H7 (cell line): ENCODE data around the gene TSHR. TPM values are rescaled to one million over a fixed set of nuclear protein-coding genes. Genes with fewer than 3 reads are reported as not detected.

Source experiments
- DNase-seq: peaks from one replicate; pipeline ENCODE4 v3.0.0; 2012
- H3K27me3 ChIP-seq: 2 replicates; pipeline ENCODE4 v1.6.0; 2011; ENCODE audit warnings: mild to moderate bottlenecking, low read length; ENCODE audit not compliant: control insufficient read depth, insufficient read depth
- H3K36me3 ChIP-seq: replicated peaks from 2 replicates; pipeline ENCODE4 v1.5.1; 2011; ENCODE audit warnings: low read length; ENCODE audit not compliant: control insufficient read depth, insufficient read depth
- H3K4me3 ChIP-seq: 2 replicates; pipeline ENCODE4 v1.5.1; 2011; ENCODE audit warnings: low read depth, mild to moderate bottlenecking, control low read depth, low read length, moderate library complexity; ENCODE audit not compliant: insufficient read depth
- total RNA-seq: library from RNA; depleted of rRNA; stranded (reverse); fragments of >200 nt; shearing (Covaris generic); gene quantifications from 2 replicates; pipeline ENCODE4 v1.2.3, GENCODE V29; 2014

The TSHR gene
- total RNA-seq, 1 experiment from 2014 or later: not detected

DNA sequence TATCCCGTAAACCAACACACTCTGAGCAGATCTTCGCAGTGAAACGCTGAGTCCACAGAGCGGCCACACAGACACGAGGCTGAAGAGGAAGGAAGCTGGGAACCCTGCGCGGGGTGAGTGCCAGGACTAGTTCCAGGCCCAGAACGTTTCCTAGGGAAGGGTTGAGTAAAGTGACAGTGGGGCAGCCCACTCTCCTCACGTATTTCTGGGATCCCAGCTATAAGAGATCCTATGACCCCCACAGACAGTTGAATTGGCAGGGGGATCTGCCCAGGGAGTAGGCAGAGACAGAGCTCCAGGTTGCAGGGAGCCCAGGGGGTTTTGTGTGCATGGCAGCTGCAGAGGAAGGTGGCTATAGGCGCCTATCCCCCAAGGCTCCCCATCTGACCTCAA lies 214.3 kb downstream of the TSHR start:
- H3K36me3 ChIP-seq: no peaks in the 10 kb centered on the region
- DNase-seq: no peak
- H3K4me3 ChIP-seq: peak overlapping the region; percentile 69
- no peaks in the 10 kb centered on the region for H3K27me3 ChIP-seq

- Histone ChIP-seq H3K36me3 (no peaks in the 10 kb centered on the region), H3K27me3 (no peaks in the 10 kb centered on the region), H3K4me3 (peak overlapping the region; percentile 69)
- peak; percentile 78 for DNase-seq
Measured at GRCh38 chr14:81170104-81170828, 214.8 kb downstream of the TSHR start.

- no peaks in the 10 kb centered on the region for H3K36me3 ChIP-seq
- no peak overlapping the region for H3K4me3 ChIP-seq
- no peak for DNase-seq
- no peaks in the 10 kb centered on the region for H3K27me3 ChIP-seq
Measured at GRCh38 chr14:81170829-81171195, 215.4 kb downstream of the TSHR start.

DNA sequence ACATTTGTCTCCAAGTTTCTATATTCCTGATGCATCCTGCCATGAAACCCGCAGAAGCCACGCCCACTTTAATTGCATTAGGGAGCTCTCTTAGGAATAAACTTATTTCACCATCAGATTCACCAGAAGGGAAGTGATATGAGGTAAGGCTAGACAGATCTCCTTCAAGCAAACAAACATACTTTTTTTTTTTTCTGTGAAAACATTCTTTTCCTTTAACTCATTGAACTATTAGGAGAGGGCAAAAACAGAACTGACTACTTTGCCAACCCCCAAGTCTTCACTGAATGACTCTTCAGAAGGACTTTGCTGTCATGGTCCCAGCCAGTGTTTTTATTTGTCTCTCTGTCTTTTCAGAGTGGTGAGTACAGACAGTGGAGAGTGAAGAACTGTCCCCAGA lies 216.9 kb downstream of the TSHR start:
- no peak for DNase-seq

DNA sequence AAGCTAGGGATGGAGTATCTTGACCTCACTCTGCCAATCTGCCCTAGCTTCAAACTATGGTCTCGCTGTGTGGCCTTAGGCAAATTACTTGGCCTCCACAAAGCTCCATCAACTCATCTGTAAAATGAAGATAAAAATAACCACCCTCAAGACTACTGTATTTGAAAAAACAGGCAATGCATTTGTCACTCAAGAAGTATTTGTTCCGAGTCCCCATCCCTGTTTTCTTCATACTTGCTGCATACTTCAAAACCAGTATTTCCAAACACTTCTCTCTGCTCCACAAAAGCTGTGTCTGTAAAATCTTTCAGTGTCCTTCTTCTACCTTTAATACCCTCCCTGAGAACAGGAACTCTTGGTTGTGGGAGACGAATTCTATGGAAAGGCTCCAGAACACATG lies 217.5 kb downstream of the TSHR start:
- no peaks in the 10 kb centered on the region for H3K36me3 ChIP-seq
- no peaks in the 10 kb centered on the region for H3K27me3 ChIP-seq
- no peak overlapping the region for H3K4me3 ChIP-seq
- DNase-seq: no peak

More for the DNA sequence above, 216.9 kb downstream of the TSHR start:
- Histone ChIP-seq H3K36me3 (no peaks in the 10 kb centered on the region), H3K4me3 (no peak overlapping the region), H3K27me3 (no peaks in the 10 kb centered on the region)

GRCh38 chr14:81176241-81176640 lies 220.8 kb downstream of the TSHR start:
- no peak for DNase-seq
- no peaks in the 10 kb centered on the region for H3K27me3 ChIP-seq
- no peak overlapping the region for H3K4me3 ChIP-seq
- H3K36me3 ChIP-seq: no peaks in the 10 kb centered on the region

- Histone ChIP-seq H3K4me3 (no peak overlapping the region), H3K36me3 (no peaks in the 10 kb centered on the region), H3K27me3 (no peaks in the 10 kb centered on the region)
- no peak for DNase-seq
Measured at GRCh38 chr14:81177225-81177624, 221.8 kb downstream of the TSHR start.

DNA sequence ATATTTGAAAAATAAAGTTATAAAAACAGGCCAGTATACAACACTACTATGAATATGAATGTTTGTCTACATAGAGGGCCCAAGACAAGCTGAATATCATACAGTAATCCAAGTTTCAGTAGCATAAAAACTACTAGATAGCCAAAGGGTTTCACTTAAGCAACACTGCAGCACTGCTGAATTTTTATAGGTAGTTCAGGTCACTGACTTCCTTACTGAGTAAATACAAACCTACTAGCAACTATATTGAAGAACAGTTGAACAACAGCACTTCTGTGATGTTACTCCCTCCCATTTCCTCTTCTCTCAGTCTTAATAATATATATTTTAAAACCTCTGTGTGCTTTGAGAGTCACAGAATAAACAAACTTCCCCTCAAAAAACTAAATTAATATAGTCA lies 222.6 kb downstream of the TSHR start:
- Histone ChIP-seq H3K36me3 (no peaks in the 10 kb centered on the region), H3K27me3 (no peaks in the 10 kb centered on the region), H3K4me3 (no peak overlapping the region)
- no peak for DNase-seq

DNA sequence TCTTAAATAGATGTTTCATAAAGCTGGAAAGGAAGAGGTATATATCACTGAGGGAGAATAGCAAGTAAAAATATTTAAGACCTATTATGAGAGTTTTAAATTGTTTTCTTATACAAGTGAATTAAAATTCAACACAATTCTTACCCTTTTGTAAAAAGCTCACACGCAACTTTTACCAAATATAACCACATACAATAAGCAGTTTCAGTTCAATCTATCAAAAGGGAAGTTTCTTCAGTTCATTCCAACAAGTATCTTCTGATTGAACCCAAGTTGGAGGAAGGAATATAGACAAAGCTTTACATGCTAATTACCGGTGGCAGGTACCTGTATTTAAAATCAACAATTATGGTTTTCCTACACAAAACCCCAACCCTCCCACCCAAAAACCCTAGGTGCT lies 224.2 kb downstream of the TSHR start:
- no peaks in the 10 kb centered on the region; the same call in none of the 2 replicates for H3K36me3 ChIP-seq
- H3K27me3 ChIP-seq: no peaks in the 10 kb centered on the region
- no peak overlapping the region for H3K4me3 ChIP-seq
- DNase-seq: no peak

- no peak overlapping the region for H3K4me3 ChIP-seq
- H3K36me3 ChIP-seq: peaks cover 10% of the 10 kb centered on the region
- DNase-seq: no peak
- no peaks in the 10 kb centered on the region for H3K27me3 ChIP-seq
Measured at GRCh38 chr14:81187832-81188522, 232.6 kb downstream of the TSHR start.

- H3K4me3 ChIP-seq: no peak overlapping the region
- no peaks in the 10 kb centered on the region for H3K27me3 ChIP-seq
- peaks cover 22% of the 10 kb centered on the region for H3K36me3 ChIP-seq
- DNase-seq: no peak
Measured at GRCh38 chr14:81192594-81192993, 237.2 kb downstream of the TSHR start.

GRCh38 chr14:81193924-81194633 lies 238.7 kb downstream of the TSHR start:
- Histone ChIP-seq H3K36me3 (peaks cover 22% of the 10 kb centered on the region), H3K27me3 (no peaks in the 10 kb centered on the region), H3K4me3 (no peak overlapping the region)
- DNase-seq: no peak
